NCI-H226 (cell line): Measurements from ENCODE around the gene MICAL3.
"Not testable (repeated sequence)": the region's sequence is repeated elsewhere in the genome, so short reads cannot be mapped to it uniquely, and the experiment has no call there.

Experiments used
- DNase-seq: peaks from one replicate; pipeline ENCODE4 v3.0.0-alpha.2; 2015

MICAL3 gene

GRCh38 chr22:17773606-17774205 is 250.7 kb downstream of the MICAL3 start:
- DNase-seq: no peak

GRCh38 chr22:17772958-17773605 is 251.3 kb downstream of the MICAL3 start:
- peak; percentile 66 for DNase-seq

- peak; percentile 44 for DNase-seq
Observed at GRCh38 chr22:17772249-17772957, 252.0 kb downstream of the MICAL3 start.

- no peak for DNase-seq
Observed at GRCh38 chr22:17770180-17771077, 253.9 kb downstream of the MICAL3 start.

- no peak for DNase-seq
Observed at GRCh38 chr22:17769716-17770082, 254.7 kb downstream of the MICAL3 start.

- no peak for DNase-seq
Observed at GRCh38 chr22:17769013-17769715, 255.2 kb downstream of the MICAL3 start.

- DNase-seq: no peak
Observed at GRCh38 chr22:17767233-17768065, 256.9 kb downstream of the MICAL3 start.

- not testable (repeated sequence) for DNase-seq
Observed at GRCh38 chr22:17764852-17765251, 259.5 kb downstream of the MICAL3 start.

- no peak for DNase-seq
Observed at GRCh38 chr22:17764036-17764435, 260.3 kb downstream of the MICAL3 start.

- not testable (repeated sequence) for DNase-seq
Observed at GRCh38 chr22:17763442-17763841, 260.9 kb downstream of the MICAL3 start.

- DNase-seq: no peak
Observed at GRCh38 chr22:17761138-17761488, 263.2 kb downstream of the MICAL3 start.

GRCh38 chr22:17754233-17754925 is 270.0 kb downstream of the MICAL3 start:
- no peak for DNase-seq

- no peak for DNase-seq
Observed at GRCh38 chr22:17753401-17753989, 270.9 kb downstream of the MICAL3 start.

GRCh38 chr22:17751596-17751995 is 272.8 kb downstream of the MICAL3 start:
- no peak for DNase-seq

GRCh38 chr22:17749605-17750395 is 274.6 kb downstream of the MICAL3 start:
- no peak for DNase-seq

- no peak for DNase-seq
Observed at GRCh38 chr22:17748555-17749353, 275.6 kb downstream of the MICAL3 start.

- DNase-seq: no peak
Observed at GRCh38 chr22:17746916-17747315, 277.4 kb downstream of the MICAL3 start.

- no peak for DNase-seq
Observed at GRCh38 chr22:17744430-17744829, 279.9 kb downstream of the MICAL3 start.
